GM12892 (cell line): ENCODE measurements around the gene NDUFS3.

Source experiments
- POLR2A ChIP-seq: IDR thresholded peaks from 2 replicates; pipeline ENCODE4 v1.6.1; 2011; ENCODE audit warnings: low read depth, low read length, control low read depth
- POLR2AphosphoS5 ChIP-seq: IDR thresholded peaks from 2 replicates; pipeline ENCODE4 v1.6.1; 2011; ENCODE audit warnings: low read depth, low read length, control low read depth

DNA sequence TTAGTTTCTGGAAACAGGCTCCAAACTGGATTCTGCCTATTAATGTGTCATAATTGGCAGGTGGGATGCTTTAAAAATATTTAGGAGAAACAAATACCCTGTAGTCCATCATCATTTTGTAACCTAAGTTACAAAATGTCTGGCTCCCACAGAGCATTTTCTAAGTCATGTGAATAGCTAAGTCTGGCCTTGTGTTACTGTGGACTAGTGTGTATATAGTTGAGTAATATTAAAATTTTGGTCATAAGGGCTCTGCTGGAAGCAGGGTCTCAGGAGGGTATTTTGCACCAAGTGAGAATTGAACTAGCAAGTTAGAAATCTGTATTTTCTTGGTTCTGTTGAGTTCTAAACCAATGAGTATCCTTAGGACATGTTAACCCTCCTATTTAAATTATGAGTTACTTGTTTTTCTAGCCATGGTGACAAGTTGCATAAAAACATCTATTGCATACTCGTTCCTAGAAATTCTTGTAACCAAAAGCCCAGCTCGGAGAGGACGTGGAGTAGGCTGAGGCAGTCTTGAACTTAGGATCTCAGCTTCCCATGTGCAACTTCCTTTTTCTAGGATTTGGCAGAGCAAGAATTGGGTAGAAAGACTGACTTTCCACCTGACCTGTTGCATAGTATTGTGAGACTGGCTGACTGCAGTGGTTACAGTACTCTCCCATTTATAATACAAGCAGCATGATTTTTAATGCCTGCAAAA is 8.1 kb upstream of the NDUFS3 start:
- TF ChIP-seq POLR2A: 0 out of 2 replicates have a peak, but pooled peaks have one; percentile 25
- no peak for TF ChIP-seq POLR2AphosphoS5
